Endothelial cell of umbilical vein (primary cell): ENCODE results near the gene ABCA10. TPM values are rescaled to one million over a fixed set of nuclear protein-coding genes. Genes with fewer than 3 reads are reported as not detected.

ENCODE experiments used
- BruUV-seq: library from RNA; stranded (reverse); fragments of 400-500 nt; replicated peaks from 2 replicates; lab custom pipeline; 2021; lab: Mats Ljungman, UMichigan
- CTCF ChIA-PET: fragments of 300-600, 350-600 bp; sonication (Branson Sonifier 250); formaldehyde crosslinking; loops from one replicate; lab custom pipeline; 2021; ENCODE audit warnings: antibody characterized with exemption, inconsistent platforms; lab: Charles Lee
- POLR2A ChIA-PET: fragments of 300-600, 350-600 bp; sonication (Branson Sonifier 250); formaldehyde crosslinking; loops from one replicate; lab custom pipeline; 2021; ENCODE audit warnings: antibody characterized with exemption, inconsistent platforms; lab: Charles Lee
- DNase-seq: peaks from one replicate; pipeline ENCODE4 v3.0.0-alpha.2; 2011; ENCODE audit warnings: low read depth, low spot score
- FAIRE-seq: peaks from 2 replicates; lab custom pipeline; 2011; peaks lifted over from hg19 to GRCh38; lab: Jason Lieb, UNC
- H2AFZ ChIP-seq: 2 replicates; pipeline ENCODE4 v1.6.0; 2012; ENCODE audit warnings: low read depth, low read length, control low read depth, inconsistent platforms
- H3K27ac ChIP-seq: 2 replicates; pipeline ENCODE4 v1.5.1; 2011; ENCODE audit warnings: low read depth, mild to moderate bottlenecking, control low read depth, low read length, moderate library complexity; ENCODE audit not compliant: insufficient read depth
- H3K27me3 ChIP-seq, 2 experiments: 2 replicates each; pipeline versions ENCODE4 v1.6.0 to v1.6.1; 2011; ENCODE audit warnings: low read length in 2 of 2, mixed read lengths in 1 of 2; ENCODE audit not compliant: control insufficient read depth in 2 of 2, insufficient read depth in 2 of 2
- H3K36me3 ChIP-seq, 2 experiments: 2 replicates in 1 of 2; 3 replicates in 1 of 2; pipeline ENCODE4 v1.5.1; 2011; ENCODE audit warnings: low read length in 2 of 2, mild to moderate bottlenecking in 1 of 2, moderate library complexity in 1 of 2; ENCODE audit not compliant: control insufficient read depth in 2 of 2, insufficient read depth in 2 of 2; ENCODE audit errors: extremely low read depth in 1 of 2
- H3K4me1 ChIP-seq: 3 replicates; pipeline ENCODE4 v1.5.1; 2011; ENCODE audit warnings: mild to moderate bottlenecking, low read length; ENCODE audit not compliant: control insufficient read depth, insufficient read depth; ENCODE audit errors: extremely low read depth
- H3K4me2 ChIP-seq: 2 replicates; pipeline ENCODE4 v1.6.1; 2011; ENCODE audit warnings: low read length, control low read depth, mixed read lengths; ENCODE audit not compliant: insufficient read depth
- H3K4me3 ChIP-seq, 3 experiments: fragments of 200-600 bp in 1 of 3; sonication (generic), shearing (Covaris generic) in 1 of 3; replicated peaks in 1 of 3; 2 replicates each; pipeline ENCODE4 v1.5.1; 2011 to 2016; ENCODE audit warnings: control low read depth in 3 of 3, low read length in 3 of 3, mild to moderate bottlenecking in 2 of 3, inconsistent platforms in 1 of 3, low read depth in 1 of 3, moderate library complexity in 1 of 3; ENCODE audit not compliant: insufficient read depth in 1 of 3
- H3K79me2 ChIP-seq: 2 replicates; pipeline ENCODE4 v1.6.0; 2012; ENCODE audit warnings: low read length, inconsistent platforms; ENCODE audit not compliant: control insufficient read depth, insufficient read depth
- H3K9ac ChIP-seq: replicated peaks from 2 replicates; pipeline ENCODE3; 2011; ENCODE audit warnings: low read length, control low read depth; ENCODE audit not compliant: insufficient read depth; ENCODE audit errors: extremely low read depth
- H3K9me1 ChIP-seq: replicated peaks from 3 replicates; pipeline ENCODE4 v1.6.0; 2011; ENCODE audit warnings: mild to moderate bottlenecking, low read length; ENCODE audit not compliant: control insufficient read depth, insufficient read depth; ENCODE audit errors: extremely low read depth
- H3K9me3 ChIP-seq: replicated peaks from 2 replicates; pipeline ENCODE4 v1.5.1; 2012; ENCODE audit warnings: low read length, inconsistent platforms; ENCODE audit not compliant: control insufficient read depth, insufficient read depth
- H4K20me1 ChIP-seq: replicated peaks from 2 replicates; pipeline ENCODE3; 2011; ENCODE audit warnings: mild to moderate bottlenecking, low read length; ENCODE audit not compliant: control insufficient read depth, insufficient read depth; ENCODE audit errors: extremely low read depth
- CTCF ChIP-seq, 2 donors: IDR thresholded peaks; 1 replicate in 1 of 2; 2 replicates in 1 of 2; pipeline ENCODE4 v1.5.1; 2011; ENCODE audit warnings: low read length in 2 of 2, mild to moderate bottlenecking in 2 of 2, moderate library complexity in 2 of 2, control low read depth in 1 of 2, inconsistent platforms in 1 of 2, low read depth in 1 of 2; ENCODE audit not compliant: insufficient read depth in 1 of 2; ENCODE audit errors: extremely low read depth in 1 of 2
- EZH2 ChIP-seq: IDR thresholded peaks from 2 replicates; pipeline ENCODE4 v1.6.1; 2012; ENCODE audit warnings: borderline replicate concordance, low read depth, mild to moderate bottlenecking, moderate library complexity, low read length, inconsistent platforms; ENCODE audit not compliant: severe bottlenecking
- FOS ChIP-seq: IDR thresholded peaks from 2 replicates; pipeline ENCODE4 v1.6.1; 2011; ENCODE audit warnings: mild to moderate bottlenecking, low read length, moderate library complexity, borderline replicate concordance; ENCODE audit not compliant: insufficient read depth
- GATA2 ChIP-seq: IDR thresholded peaks from 2 replicates; pipeline ENCODE4 v1.7.0; 2011; ENCODE audit warnings: low read depth, mild to moderate bottlenecking, moderate library complexity, mixed read lengths, low read length; ENCODE audit not compliant: insufficient read length, insufficient read depth
- JUN ChIP-seq: IDR thresholded peaks from 2 replicates; pipeline ENCODE4 v1.6.1; 2011; ENCODE audit warnings: borderline replicate concordance, low read depth; ENCODE audit not compliant: insufficient read length, insufficient read depth
- MAX ChIP-seq: IDR thresholded peaks from 2 replicates; pipeline ENCODE4 v1.6.1; 2011; ENCODE audit not compliant: insufficient read depth, insufficient read length
- MYC ChIP-seq: IDR thresholded peaks from one replicate; pipeline ENCODE4 v1.6.1; 2011; ENCODE audit warnings: mild to moderate bottlenecking, low read depth, low read length
- POLR2A ChIP-seq: IDR thresholded peaks from 2 replicates; pipeline ENCODE4 v1.6.1; 2012; ENCODE audit warnings: low read depth, mild to moderate bottlenecking, control low read depth, low read length
- POLR2AphosphoS5 ChIP-seq: IDR thresholded peaks from 2 replicates; pipeline ENCODE4 v1.6.1; 2012; ENCODE audit warnings: low read depth, mild to moderate bottlenecking, control low read depth, low read length, moderate library complexity; ENCODE audit not compliant: insufficient read depth
- dilution Hi-C: fragments of 300-500 bp; cut with MboI; formaldehyde crosslinking; loops from one replicate; pipeline ENCODE4 v1.15.0; 2019; ENCODE audit warnings: low sequenced_read_pairs; ENCODE audit not compliant: extremely low pct_ligation_motif_present
- intact Hi-C: fragments of 100-400 bp; cut with micrococcal nuclease; formaldehyde crosslinking; loops from one replicate; pipeline ENCODE4 v1.10.0; 2022
- polyA plus RNA-seq, 4 experiments: library from polyadenylated mRNA; depleted of rRNA in 3 of 4; stranded (reverse) in 3 of 4; unstranded in 1 of 4; fragments of >200 nt; gene quantifications; 2 replicates each; pipeline versions ENCODE4 v1.2.1 to v1.2.3, GENCODE V29; 2011 to 2012; ENCODE audit warnings: missing spikeins in 1 of 4
- total RNA-seq: library from RNA; stranded (reverse); gene quantifications from 2 replicates; pipeline ENCODE4 v1.2.3, GENCODE V29; 2021

ABCA10 gene
- total and polyA plus RNA-seq, 2 donors (not counting 3 experiments of a cell fraction or from before 2014, with no cell fraction given), result 0.22 to 2.1 TPM

GRCh38 chr17:69188796-69189195 is 39.8 kb downstream of the ABCA10 start:
- TF ChIP-seq MYC (no peak), GATA2 (no peak), POLR2A (no peak), EZH2 (no peak), CTCF (IDR thresholded peaks at IDR 0.05; ENCODE audit: extremely low read depth in 1 of 2, insufficient read depth in 1 of 2, low read depth in 1 of 2, low read length in 2 of 2) (no peak), JUN (no peak), MAX (no peak), FOS (no peak), POLR2AphosphoS5 (no peak)
- no peak overlapping the region for H3K27ac ChIP-seq
- no peaks in the 10 kb centered on the region for H3K9me3 ChIP-seq
- DNase-seq, result no peak
- no peaks in the 10 kb centered on the region for H3K27me3 ChIP-seq
- ChIA-PET POLR2A (no interaction called here), CTCF (no interaction called here)
- no peaks in the 10 kb centered on the region for H3K4me1 ChIP-seq
- H3K9ac ChIP-seq, result no peak overlapping the region
- no peaks in the 10 kb centered on the region for H3K79me2 ChIP-seq
- no peak overlapping the region for H2AFZ ChIP-seq
- dilution Hi-C loops, result no loop called here
- no TSS peak for BruUV-seq
- FAIRE-seq, result no peak
- intact Hi-C loops, result no loop called here
- H3K9me1 ChIP-seq, result no peaks in the 10 kb centered on the region
- H4K20me1 ChIP-seq, result no peaks in the 10 kb centered on the region
- no peaks in the 10 kb centered on the region for H3K36me3 ChIP-seq
- no peak overlapping the region for H3K4me2 ChIP-seq
- H3K4me3 ChIP-seq, result no peak overlapping the region
